Adipose tissue (tissue), 3 donors: Measurements from ENCODE around the gene RIOX2. TPM values are rescaled to one million over a fixed set of nuclear protein-coding genes. Genes with fewer than 3 reads are reported as not detected.

Source experiments
- polyA plus RNA-seq, 3 donors: library from polyadenylated mRNA; stranded (reverse); fragments of 200-250 nt; gene quantifications; one replicate each; pipeline ENCODE4 v1.2.3, GENCODE V29; 2013
- donor health status: healthy with polysubstance abuse.
- donor health status: Bipolar disorder and iron deficiency.
- donor health status: healthy.

RIOX2 gene
- polyA plus RNA-seq, 3 donors = 13.1 to 21.5 (median 20.3) TPM

Other genes starting within 250 kb of the RIOX2 start
- 1 to 10 TPM; 1.7 to 3.1 (median 1.9) TPM for gene ARL6, start 207.7 kb downstream of the RIOX2 start, polyA plus RNA-seq
- 10 to 100 TPM in 2 of 3 donors, 1 to 10 TPM in 1; 6.8 to 20.7 (median 16.2) TPM for gene CRYBG3, start 150.4 kb downstream of the RIOX2 start, polyA plus RNA-seq
- not detected for gene GABRR3, start 62.9 kb upstream of the RIOX2 start, polyA plus RNA-seq
- gene OR5AC2, start 114.7 kb upstream of the RIOX2 start, polyA plus RNA-seq = not detected
- not detected for gene OR5H1, start 158.3 kb upstream of the RIOX2 start, polyA plus RNA-seq
- not detected for gene OR5H14, start 175.0 kb upstream of the RIOX2 start, polyA plus RNA-seq
- gene OR5H15, start 194.3 kb upstream of the RIOX2 start, polyA plus RNA-seq = not detected